Measurements from ENCODE around the gene ADGRB3. TPM values are rescaled to one million over a fixed set of nuclear protein-coding genes. Genes with fewer than 3 reads are reported as not detected.

Gene ADGRB3
- total RNA-seq, 4 donors from 2014 or later: 1.6 to 2.6 (median 1.8) TPM

- no peak for TF ChIP-seq CTCF (IDR thresholded peaks at IDR 0.05; ENCODE audit: low read depth)
These were observed 323.2 kb downstream of the ADGRB3 start for GRCh38 chr6:68958327-68958726.

GRCh38 chr6:68967549-68968300, 332.6 kb downstream of the ADGRB3 start:
- TF ChIP-seq CTCF (IDR thresholded peaks at IDR 0.05; ENCODE audit: low read depth): no peak

- TF ChIP-seq CTCF (IDR thresholded peaks at IDR 0.05; ENCODE audit: low read depth): no peak
These were observed 333.2 kb downstream of the ADGRB3 start for GRCh38 chr6:68968301-68968649.

- no peak for TF ChIP-seq CTCF (IDR thresholded peaks at IDR 0.05; ENCODE audit: low read depth)
These were observed 338.0 kb downstream of the ADGRB3 start for GRCh38 chr6:68973066-68973465.

- TF ChIP-seq CTCF (IDR thresholded peaks at IDR 0.05; ENCODE audit: low read depth): no peak
These were observed 340.0 kb downstream of the ADGRB3 start for GRCh38 chr6:68975064-68975463.

- TF ChIP-seq CTCF (IDR thresholded peaks at IDR 0.05; ENCODE audit: low read depth): no peak
These were observed 340.7 kb downstream of the ADGRB3 start for GRCh38 chr6:68975816-68976215.

- TF ChIP-seq CTCF (IDR thresholded peaks at IDR 0.05; ENCODE audit: low read depth): no peak
These were observed 341.2 kb downstream of the ADGRB3 start for GRCh38 chr6:68976260-68976659.

Data from subcutaneous adipose tissue (tissue), 4 donors.